K562 (cell line): ENCODE data around the gene HSD17B12. TPM values are rescaled to one million over a fixed set of nuclear protein-coding genes. Genes with fewer than 3 reads are reported as not detected.

Experiments
- ATAC-seq: fragments of 200-7000 bp; cut with Tn5 transposase; 3 replicates; pipeline ENCODE4 v1.9.1; 2020; ENCODE audit warnings: moderate library complexity
- BruUV-seq: library from RNA; stranded (reverse); fragments of 400-500 nt; replicated peaks from 2 replicates; lab custom pipeline; 2021; lab: Mats Ljungman, UMichigan
- CTCF ChIA-PET: fragments of 300-600 bp; formaldehyde crosslinking; extraction: SDS; loops from one replicate; lab custom pipeline; 2021; ENCODE audit warnings: low intra/inter-chr PET ratio; lab: Yijun Ruan, JAX
- POLR2A ChIA-PET: fragments of 300-600, 350-650 bp; sonication (Branson Sonifier 250); formaldehyde crosslinking; extraction: SDS; loops from one replicate; lab custom pipeline; 2021; ENCODE audit warnings: antibody characterized with exemption, inconsistent platforms; lab: Yijun Ruan, JAX
- DNase-seq, 4 experiments: peaks; one replicate each; pipeline versions ENCODE4 v3.0.0 to v3.0.0-alpha.2; 2011 to 2018; ENCODE audit warnings: low spot score in 3 of 4, mixed read lengths in 3 of 4; ENCODE audit errors: extremely low read depth in 1 of 4
- FAIRE-seq: peaks from 2 replicates; lab custom pipeline; 2011; peaks lifted over from hg19 to GRCh38; lab: Jason Lieb, UNC
- H2AFZ ChIP-seq: 2 replicates; pipeline ENCODE4 v1.6.0; 2011; ENCODE audit warnings: low read depth, low read length, control low read depth, inconsistent platforms
- H3K27ac ChIP-seq: fragments of 200-600 bp; 3 replicates; pipeline ENCODE4 v1.8.0; 2011; ENCODE audit warnings: low read depth, mild to moderate bottlenecking, control low read depth, inconsistent platforms, low read length, moderate library complexity, mixed read lengths; ENCODE audit errors: extremely low read depth
- H3K27me3 ChIP-seq, 2 experiments: fragments of 300-600 bp in 1 of 2; 2 replicates in 1 of 2; 3 replicates in 1 of 2; pipeline versions ENCODE4 v1.6.0 to v1.8.0; 2011; ENCODE audit warnings: inconsistent platforms in 2 of 2, low read length in 2 of 2, mild to moderate bottlenecking in 1 of 2, mixed read lengths in 1 of 2, moderate library complexity in 1 of 2; ENCODE audit not compliant: control insufficient read depth in 2 of 2, insufficient read depth in 2 of 2
- H3K36me3 ChIP-seq: fragments of 300-600 bp; 3 replicates; pipeline ENCODE4 v1.8.0; 2011; ENCODE audit warnings: mild to moderate bottlenecking, low read length, inconsistent platforms; ENCODE audit not compliant: control insufficient read depth, insufficient read depth
- H3K4me1 ChIP-seq, 2 experiments: fragments of 200-600 bp in 1 of 2; replicated peaks in 1 of 2; 2 replicates in 1 of 2; 3 replicates in 1 of 2; pipeline versions ENCODE4 v1.5.1 to v1.8.0; 2011; ENCODE audit warnings: inconsistent platforms in 2 of 2, low read length in 2 of 2, mild to moderate bottlenecking in 1 of 2, mixed read lengths in 1 of 2, moderate library complexity in 1 of 2; ENCODE audit not compliant: control insufficient read depth in 2 of 2, insufficient read depth in 2 of 2
- H3K4me2 ChIP-seq: 2 replicates; pipeline ENCODE4 v1.6.1; 2011; ENCODE audit warnings: low read length, control low read depth, inconsistent platforms, mixed read lengths; ENCODE audit not compliant: insufficient read depth
- H3K4me3 ChIP-seq: fragments of 200-600 bp; sonication (generic), shearing (Covaris generic); 2 replicates; pipeline ENCODE4 v1.5.1; 2016; ENCODE audit warnings: control low read depth, inconsistent platforms
- H3K79me2 ChIP-seq: fragments of 200-600 bp; 3 replicates; pipeline ENCODE4 v1.8.0; 2011; ENCODE audit warnings: low read length, inconsistent platforms; ENCODE audit not compliant: control insufficient read depth, insufficient read depth
- H3K9ac ChIP-seq, 2 experiments: 2 replicates each; pipeline versions ENCODE4 v1.6.0 to v1.6.1; 2011; ENCODE audit warnings: low read depth in 2 of 2, low read length in 2 of 2, control low read depth in 1 of 2, inconsistent platforms in 1 of 2, mild to moderate bottlenecking in 1 of 2, mixed read lengths in 1 of 2; ENCODE audit not compliant: insufficient read depth in 1 of 2
- H3K9me1 ChIP-seq: one replicate; pipeline ENCODE4 v1.6.0; 2011; ENCODE audit warnings: inconsistent platforms, mild to moderate bottlenecking, low read length, moderate library complexity; ENCODE audit not compliant: control insufficient read depth, insufficient read depth
- H3K9me3 ChIP-seq: replicated peaks from 2 replicates; pipeline ENCODE4 v1.5.1; 2011; ENCODE audit warnings: low read depth, low read length, inconsistent platforms; ENCODE audit not compliant: control insufficient read depth, insufficient read depth
- H4K20me1 ChIP-seq: replicated peaks from 2 replicates; pipeline ENCODE4 v1.6.1; 2011; ENCODE audit warnings: low read length, inconsistent platforms, mixed read lengths; ENCODE audit not compliant: control insufficient read depth, insufficient read depth
- FOXA1 ChIP-seq: fragments of 450-650 bp; IDR thresholded peaks from 2 replicates; pipeline ENCODE4 v1.6.1; 2016; ENCODE audit warnings: mild to moderate bottlenecking, borderline replicate concordance
- HNRNPH1 ChIP-seq: fragments of 200-400 bp; formaldehyde crosslinking; optimal IDR thresholded peaks from 2 replicates; pipeline ENCODE3; 2017; ENCODE audit warnings: low read depth, mild to moderate bottlenecking, low read length, moderate library complexity
- NFE2L1 ChIP-seq: fragments of 450-650 bp; IDR thresholded peaks from 2 replicates; pipeline ENCODE4 v1.6.1; 2016; ENCODE audit warnings: missing genetic modification characterization, low read depth, mild to moderate bottlenecking, missing compliant biosample characterization, moderate library complexity, borderline replicate concordance
- SMAD2 ChIP-seq: fragments of 150-350 bp; IDR thresholded peaks from 2 replicates; pipeline ENCODE4 v1.6.1; 2014; ENCODE audit warnings: low read depth, mild to moderate bottlenecking, low read length
- SPI1 ChIP-seq: IDR thresholded peaks from 2 replicates; pipeline ENCODE4 v1.6.1; 2011; ENCODE audit warnings: low read depth, low read length, control low read depth, borderline replicate concordance
- ZFX ChIP-seq: sonication (generic); formaldehyde crosslinking; IDR thresholded peaks from 2 replicates; pipeline ENCODE4 v1.8.0; 2022; ENCODE audit warnings: mild to moderate bottlenecking, missing genetic modification reagents, moderate library complexity
- WGBS: fragments of 100-300 bp; shearing (Covaris generic); methylation state at CpG from one replicate; pipeline ENCODE4 v1.1.6; 2016; ENCODE audit warnings: low coverage, mixed read lengths; ENCODE audit not compliant: insufficient coverage; ENCODE audit errors: missing lambda C conversion rate; 5-methylcytosine and 5-hydroxymethylcytosine counted together
- in situ Hi-C: fragments of 300-500 bp; cut with MboI; formaldehyde crosslinking; loops from 4 replicates; pipeline ENCODE4 v1.15.0; 2018; ENCODE audit warnings: inconsistent platforms, mixed read lengths
- intact Hi-C: fragments of 100-400 bp; cut with micrococcal nuclease; formaldehyde crosslinking; loops from 2 replicates; pipeline ENCODE4 v1.14.2; 2022
- polyA plus RNA-seq, 8 experiments: library from polyadenylated mRNA; depleted of rRNA in 4 of 8; stranded (reverse) in 5 of 8; unstranded in 3 of 8; fragments of >200 nt; fragmentation: Nextera tagmentation in 2 of 8; fragmentation: Illumina TruSeq in 1 of 8; extraction: Ambion mirVana in 2 of 8; extraction: Trizol in 1 of 8; gene quantifications; 2 replicates each; pipeline versions ENCODE4 v1.2.1 to v1.2.3, GENCODE V29; 2011 to 2014; ENCODE audit warnings: inconsistent platforms in 1 of 8, missing spikeins in 1 of 8
- total RNA-seq, 7 experiments: library from RNA; depleted of rRNA in 6 of 7; stranded (reverse); fragments of >200 nt in 6 of 7; fragmentation: Illumina TruSeq in 2 of 7; extraction: Trizol in 2 of 7; gene quantifications; 2 replicates each; pipeline versions ENCODE4 v1.2.1 to v1.2.3, GENCODE V29; 2011 to 2021; ENCODE audit warnings: low replicate concordance in 1 of 7
- TF ChIP-seq, protein P1 (sequence below): sonication (generic); formaldehyde crosslinking; IDR thresholded peaks from 2 replicates; pipeline ENCODE4 v1.8.0; 2022; ENCODE audit warnings: mild to moderate bottlenecking, missing genetic modification reagents

Gene HSD17B12
- total and polyA plus RNA-seq, 9 of the 15 experiments (the other 6 are each of a cell fraction or from before 2014, with no cell fraction given): 9.1 to 34.5 (median 23.3) TPM

DNA sequence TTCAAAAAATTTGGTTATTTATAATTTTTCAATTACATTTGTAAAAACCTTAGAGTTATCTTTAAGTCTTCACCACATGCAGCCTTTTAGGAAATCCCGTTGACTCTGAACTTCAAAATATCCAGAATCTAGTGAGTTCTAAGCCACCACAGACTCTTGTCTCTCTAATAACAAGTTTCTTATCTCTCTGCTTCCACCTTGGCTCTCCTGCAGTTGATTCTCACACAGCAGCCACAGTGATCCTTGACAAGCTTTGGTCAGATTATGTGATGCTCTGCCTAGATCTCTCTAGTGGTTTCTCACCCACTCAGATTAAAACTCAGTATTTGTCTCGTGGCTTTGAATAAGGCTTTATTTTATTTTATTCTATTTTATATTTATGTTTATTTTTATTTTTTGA is 8.6 kb downstream of the HSD17B12 start (continued):
- TF ChIP-seq, protein P1, sequence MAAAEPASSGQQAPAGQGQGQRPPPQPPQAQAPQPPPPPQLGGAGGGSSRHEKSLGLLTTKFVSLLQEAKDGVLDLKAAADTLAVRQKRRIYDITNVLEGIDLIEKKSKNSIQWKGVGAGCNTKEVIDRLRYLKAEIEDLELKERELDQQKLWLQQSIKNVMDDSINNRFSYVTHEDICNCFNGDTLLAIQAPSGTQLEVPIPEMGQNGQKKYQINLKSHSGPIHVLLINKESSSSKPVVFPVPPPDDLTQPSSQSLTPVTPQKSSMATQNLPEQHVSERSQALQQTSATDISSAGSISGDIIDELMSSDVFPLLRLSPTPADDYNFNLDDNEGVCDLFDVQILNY (CRISPR knock-in tag): no peak

DNA sequence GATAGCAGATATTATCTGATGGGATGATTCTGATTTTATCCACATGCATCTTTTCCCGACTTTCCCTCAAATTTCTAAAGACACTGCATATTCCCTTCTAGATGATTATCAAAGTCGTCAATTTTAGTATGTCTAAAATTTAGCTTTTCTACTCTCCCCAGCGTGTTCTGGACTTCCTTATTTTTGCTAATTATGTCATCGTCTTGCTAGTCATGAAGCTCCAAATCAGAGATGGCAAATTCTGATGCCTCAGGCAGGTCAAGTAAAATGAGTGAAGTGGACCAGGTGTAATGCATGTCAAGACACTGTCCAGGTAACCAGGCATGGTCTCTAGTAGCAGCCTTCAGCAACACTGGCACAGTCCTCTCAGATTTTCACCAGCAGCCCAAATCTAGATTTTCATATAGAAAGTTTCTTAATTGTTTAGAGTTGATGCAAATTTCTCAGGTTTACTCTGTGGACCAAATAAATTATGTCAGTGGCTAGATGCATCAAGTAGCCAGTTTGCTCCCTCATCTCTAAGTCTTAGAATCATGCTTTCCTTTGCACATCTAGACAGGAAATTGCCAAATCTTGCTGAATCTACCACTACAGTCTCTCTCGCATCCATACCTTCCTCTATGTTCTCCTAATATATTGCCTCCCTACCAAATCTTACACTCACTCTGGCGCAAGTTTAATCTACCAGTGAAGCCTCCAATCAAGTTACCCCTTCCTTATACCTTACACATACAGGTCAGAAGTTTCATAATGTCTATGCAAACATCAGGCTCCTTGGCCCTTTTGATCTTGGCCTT is 10.6 kb downstream of the HSD17B12 start:
- no peak overlapping the region for H3K9ac ChIP-seq

More for the DNA sequence above, 10.6 kb downstream of the HSD17B12 start:
- H4K20me1 ChIP-seq: no peaks in the 10 kb centered on the region
- no peak for TF ChIP-seq ZFX (CRISPR knock-in tag)
- no peak for TF ChIP-seq FOXA1
- peak; percentile 77; the same call in 1 of the 2 replicates for TF ChIP-seq SPI1
- TF ChIP-seq HNRNPH1: no peak
- no peak for TF ChIP-seq SMAD2
- no peak for TF ChIP-seq NFE2L1
- no peaks in the 10 kb centered on the region for H3K27me3 ChIP-seq
- FAIRE-seq: no peak
- H3K36me3 ChIP-seq: no peaks in the 10 kb centered on the region
- intact Hi-C loops: no loop called here
- H3K4me2 ChIP-seq: no peak overlapping the region
- 61% methylated on average over 6 of the region's 6 CpGs for WGBS
- H3K9me3 ChIP-seq: no peaks in the 10 kb centered on the region
- H3K79me2 ChIP-seq: peaks cover 20% of the 10 kb centered on the region; the same call in 2 of the 3 replicates
- no peaks in the 10 kb centered on the region for H3K9me1 ChIP-seq
- no peak for ATAC-seq
- peaks cover 12 to 54% of the 10 kb centered on the region in 2 experiments for H3K4me1 ChIP-seq
- no peak overlapping the region for H2AFZ ChIP-seq
- no peak overlapping the region for H3K4me3 ChIP-seq
- DNase-seq: no peak
- in situ Hi-C loops: no loop called here
- no TSS peak for BruUV-seq
- no peak overlapping the region for H3K27ac ChIP-seq
- ChIA-PET POLR2A (no interaction called here), CTCF (no interaction called here)
